Spleen (tissue), 11 donors: ENCODE data around the gene NLRP1. TPM values are rescaled to one million over a fixed set of nuclear protein-coding genes. Genes with fewer than 3 reads are reported as not detected.
A peak's percentile ranks its signal among the peaks of the same experiment; 100 is the strongest.

Source experiments
- DNase-seq: peaks from one replicate; pipeline ENCODE4 v3.0.0-alpha.2; 2020
- H3K27ac ChIP-seq, 8 donors: fragments of 200-600 bp; sonication (generic) in 7 of 8; 1 replicate in 4 of 8; 2 replicates in 4 of 8; pipeline versions ENCODE4 v1.5.0 to v1.8.0; 2016 to 2021; ENCODE audit warnings: inconsistent platforms in 4 of 8, mild to moderate bottlenecking in 4 of 8, moderate library complexity in 1 of 8
- H3K27me3 ChIP-seq, 7 donors: fragments of 200-600 bp; sonication (generic) in 6 of 7; replicated peaks in 1 of 7; 1 replicate in 4 of 7; 2 replicates in 3 of 7; pipeline versions ENCODE4 v1.5.0 to v1.8.0; 2016 to 2021; ENCODE audit warnings: inconsistent platforms in 3 of 7, mild to moderate bottlenecking in 1 of 7
- H3K36me3 ChIP-seq, 6 donors: fragments of 200-600 bp; sonication (generic) in 5 of 6; 1 replicate in 4 of 6; 2 replicates in 2 of 6; pipeline versions ENCODE4 v1.5.0 to v1.8.0; 2016 to 2021; ENCODE audit warnings: inconsistent platforms in 2 of 6
- H3K4me1 ChIP-seq, 6 donors: fragments of 200-600 bp; sonication (generic) in 5 of 6; 1 replicate in 3 of 6; 2 replicates in 3 of 6; pipeline versions ENCODE4 v1.5.0 to v1.8.0; 2016 to 2021; ENCODE audit warnings: inconsistent platforms in 3 of 6
- H3K4me3 ChIP-seq, 8 donors: fragments of 200-600 bp; sonication (generic) in 7 of 8; 1 replicate in 4 of 8; 2 replicates in 4 of 8; pipeline versions ENCODE4 v1.5.0 to v1.8.0; 2016 to 2021; ENCODE audit warnings: inconsistent platforms in 4 of 8, mild to moderate bottlenecking in 4 of 8, moderate library complexity in 2 of 8
- H3K9me3 ChIP-seq, 8 donors: fragments of 200-600 bp; sonication (generic) in 7 of 8; 1 replicate in 4 of 8; 2 replicates in 4 of 8; pipeline versions ENCODE4 v1.5.0 to v1.8.0; 2016 to 2021; ENCODE audit warnings: inconsistent platforms in 4 of 8
- POLR2A ChIP-seq, 3 donors: fragments of 450-650 bp; IDR thresholded peaks; one replicate each; pipeline ENCODE4 v1.5.1; 2017; ENCODE audit warnings: antibody characterized with exemption in 3 of 3, mild to moderate bottlenecking in 1 of 3
- POLR2AphosphoS5 ChIP-seq, 3 donors: sonication (generic); formaldehyde crosslinking; IDR thresholded peaks; one replicate each; pipeline ENCODE4 v1.5.1; 2017; ENCODE audit warnings: antibody characterized with exemption in 3 of 3
- WGBS, 5 donors: extraction: QIAGEN DNeasy Blood & Tissue Kit in 3 of 5; methylation state at CpG; one replicate each; pipeline versions ENCODE4 v1.1.5 to v1.1.7; 2013 to 2018; 5-methylcytosine and 5-hydroxymethylcytosine counted together
- intact Hi-C: fragments of 100-400 bp; cut with DNase I; formaldehyde crosslinking; loops from one replicate; pipeline ENCODE4 v1.15.0; 2023; ENCODE audit warnings: low total_unique reads
- polyA plus RNA-seq, 3 donors: library from polyadenylated mRNA; stranded (reverse); fragments of 200-250 nt; gene quantifications; one replicate each; pipeline ENCODE4 v1.2.1, GENCODE V29; 2013
- total RNA-seq, 7 donors: library from RNA; depleted of rRNA in 3 of 7; stranded (reverse); fragments of >200 nt in 3 of 7; fragmentation: NEBNext Ultra II Directional in 4 of 7; extraction: Animal tissue kit (Norgen Biotek cat#: 25700) in 4 of 7; gene quantifications; one replicate each; pipeline versions ENCODE4 v1.1.0 to v1.2.1, GENCODE V29; 2016 to 2021
- TF ChIP-seq, protein P1 (sequence below), 11 experiments: fragments of 200-600 bp in 7 of 11; fragments of 450-650 bp in 4 of 11; sonication (generic) in 4 of 11; IDR thresholded peaks in 8 of 11; conservative IDR thresholded peaks in 3 of 11; 1 replicate in 7 of 11; 2 replicates in 4 of 11; pipeline versions ENCODE4 v1.4.0 to v1.8.0; 2016 to 2021; ENCODE audit warnings: antibody characterized with exemption in 11 of 11, inconsistent platforms in 4 of 11, mild to moderate bottlenecking in 1 of 11
- donor health status: healthy with polysubstance abuse.
- donor health status: DM: no; HTN: no; CAD: no; lungs with moderate emphysema.
- donor health status: DM: no; HTN: no; CAD: no.
- donor health status: Bipolar disorder and iron deficiency.
- donor health status: healthy.
- donor health status: DM: no; HTN: no; CAD: no.
- donor health status: DM: yes; HTN: yes; CAD: no.

The NLRP1 gene
- total and polyA plus RNA-seq, 10 donors: 34.7 to 145 (median 76.7) TPM

DNA sequence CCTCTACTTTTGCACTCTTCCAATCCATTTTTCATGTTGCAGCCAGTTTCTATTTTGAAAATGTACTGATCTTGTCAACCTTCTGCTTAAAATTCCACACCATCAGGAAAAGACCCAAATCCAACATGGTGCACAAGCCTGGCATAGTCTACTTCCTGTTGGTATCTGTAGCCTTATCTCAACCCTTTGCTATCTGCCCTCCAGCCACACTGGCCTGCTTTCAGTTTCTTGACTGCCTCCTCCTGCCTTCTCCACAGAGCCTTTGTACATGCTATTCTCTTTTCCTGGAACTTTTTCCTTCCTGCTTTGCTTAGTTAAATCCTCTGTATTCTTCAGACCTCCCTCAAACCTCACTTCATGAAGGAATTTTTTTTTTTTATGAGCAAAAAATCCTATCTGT lies 31.5 kb downstream of the NLRP1 start:
- H3K4me3 ChIP-seq: no peak overlapping the region
- H3K4me1 ChIP-seq: no peaks in the 10 kb centered on the region
- H3K9me3 ChIP-seq: no peaks in the 10 kb centered on the region
- intact Hi-C loops: loop anchor here (5.0 kb wide), 1 partner anchor 51 kb away; a partner anchor contains a TSS
- no peak for TF ChIP-seq POLR2A (IDR thresholded peaks at IDR 0.05)
- no peak for TF ChIP-seq POLR2AphosphoS5 (IDR thresholded peaks at IDR 0.05)
- TF ChIP-seq, protein P1, sequence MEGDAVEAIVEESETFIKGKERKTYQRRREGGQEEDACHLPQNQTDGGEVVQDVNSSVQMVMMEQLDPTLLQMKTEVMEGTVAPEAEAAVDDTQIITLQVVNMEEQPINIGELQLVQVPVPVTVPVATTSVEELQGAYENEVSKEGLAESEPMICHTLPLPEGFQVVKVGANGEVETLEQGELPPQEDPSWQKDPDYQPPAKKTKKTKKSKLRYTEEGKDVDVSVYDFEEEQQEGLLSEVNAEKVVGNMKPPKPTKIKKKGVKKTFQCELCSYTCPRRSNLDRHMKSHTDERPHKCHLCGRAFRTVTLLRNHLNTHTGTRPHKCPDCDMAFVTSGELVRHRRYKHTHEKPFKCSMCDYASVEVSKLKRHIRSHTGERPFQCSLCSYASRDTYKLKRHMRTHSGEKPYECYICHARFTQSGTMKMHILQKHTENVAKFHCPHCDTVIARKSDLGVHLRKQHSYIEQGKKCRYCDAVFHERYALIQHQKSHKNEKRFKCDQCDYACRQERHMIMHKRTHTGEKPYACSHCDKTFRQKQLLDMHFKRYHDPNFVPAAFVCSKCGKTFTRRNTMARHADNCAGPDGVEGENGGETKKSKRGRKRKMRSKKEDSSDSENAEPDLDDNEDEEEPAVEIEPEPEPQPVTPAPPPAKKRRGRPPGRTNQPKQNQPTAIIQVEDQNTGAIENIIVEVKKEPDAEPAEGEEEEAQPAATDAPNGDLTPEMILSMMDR (IDR thresholded peaks at IDR 0.05 in 8 of 11, conservative IDR thresholded peaks at IDR 0.05 in 3 of 11): no peak
- H3K27ac ChIP-seq: no peak overlapping the region
- no peaks in the 10 kb centered on the region for H3K27me3 ChIP-seq
- DNase-seq: no peak
- peaks cover 0 to 93% (median 47%) of the 10 kb centered on the region in 6 donors for H3K36me3 ChIP-seq

DNA sequence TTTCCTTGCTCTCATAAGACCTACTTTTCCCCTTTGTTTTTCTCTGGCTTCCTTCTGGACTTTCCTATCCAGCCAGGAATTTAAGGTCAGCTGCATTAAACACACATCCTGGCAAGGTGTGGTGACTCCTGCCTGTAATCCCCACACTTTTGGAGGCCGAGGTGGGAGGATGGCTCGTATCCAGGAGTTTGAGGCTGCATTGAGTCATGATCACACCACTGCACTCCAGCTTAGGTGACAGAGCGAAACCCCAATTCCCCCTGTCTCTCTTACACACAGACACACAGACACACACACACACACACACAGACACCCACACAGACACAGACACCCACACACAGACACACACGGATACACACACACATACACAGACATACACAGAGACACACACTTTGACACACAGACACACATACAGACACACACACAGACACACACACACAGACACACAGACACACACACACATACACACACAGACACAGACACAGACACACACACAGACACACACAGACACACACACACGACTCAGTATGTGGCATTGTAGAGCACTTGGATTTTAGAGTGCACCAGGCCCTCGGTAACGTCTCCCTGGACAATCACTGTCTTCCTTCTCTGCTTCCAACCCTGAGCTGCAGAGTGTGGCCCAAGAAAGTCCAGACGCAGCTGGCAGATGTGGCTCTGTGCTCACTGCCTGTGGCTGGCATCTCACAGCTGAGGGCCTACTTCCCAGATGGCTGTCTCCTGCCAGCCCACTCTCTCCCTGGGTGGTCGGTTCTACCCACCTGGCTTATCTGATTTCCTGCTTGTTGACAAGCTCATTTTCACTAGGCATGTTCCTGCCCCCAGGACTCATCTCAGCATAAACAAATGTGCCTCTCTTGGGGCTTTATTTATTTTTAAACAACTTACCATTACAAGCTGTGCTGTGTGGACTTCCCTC lies 39.0 kb downstream of the NLRP1 start:
- TF ChIP-seq POLR2A (IDR thresholded peaks at IDR 0.05) (no peak), POLR2AphosphoS5 (IDR thresholded peaks at IDR 0.05) (no peak)
- TF ChIP-seq, protein P1 (IDR thresholded peaks at IDR 0.05 in 8 of 11, conservative IDR thresholded peaks at IDR 0.05 in 3 of 11): no peak
- H3K4me3 ChIP-seq: no peak overlapping the region
- H3K36me3 ChIP-seq: peaks cover 3 to 97% (median 57%) of the 10 kb centered on the region in 6 donors
- H3K4me1 ChIP-seq: no peaks in the 10 kb centered on the region
- no peaks in the 10 kb centered on the region for H3K27me3 ChIP-seq
- H3K9me3 ChIP-seq: no peaks in the 10 kb centered on the region
- WGBS, 5 donors: 83 to 92% (median 84%) methylated on average over 8 to 9 of the region's 9 CpGs
- no peak for DNase-seq
- no peak overlapping the region for H3K27ac ChIP-seq
- intact Hi-C loops: no loop called here

DNA sequence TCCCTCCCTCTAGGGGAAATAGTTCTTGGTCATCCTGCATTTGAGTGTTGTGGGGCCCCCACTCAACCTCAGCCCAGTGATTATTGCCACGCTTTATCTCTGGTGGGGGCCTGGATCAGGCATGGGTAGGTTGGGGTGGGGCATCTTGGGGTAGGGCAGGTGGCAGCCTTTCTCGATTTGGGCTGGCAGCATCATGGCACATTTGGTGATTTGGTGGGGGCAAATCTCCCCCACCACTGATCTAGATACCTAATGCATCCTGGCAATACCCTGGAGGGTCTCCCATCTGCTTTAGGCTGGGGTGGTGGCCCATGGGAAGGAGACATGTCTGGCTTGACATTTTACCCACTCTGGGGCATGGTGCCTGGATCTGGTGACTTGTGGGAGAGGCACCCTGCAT lies 40.2 kb downstream of the NLRP1 start:
- Histone ChIP-seq H3K4me3 (no peak overlapping the region), H3K9me3 (no peaks in the 10 kb centered on the region), H3K36me3 (peaks cover 3 to 97% (median 64%) of the 10 kb centered on the region in 6 donors), H3K4me1 (no peaks in the 10 kb centered on the region), H3K27me3 (no peaks in the 10 kb centered on the region), H3K27ac (no peak overlapping the region)
- intact Hi-C loops: no loop called here
- TF ChIP-seq, protein P1 (IDR thresholded peaks at IDR 0.05 in 8 of 11, conservative IDR thresholded peaks at IDR 0.05 in 3 of 11): no peak
- no peak for TF ChIP-seq POLR2A (IDR thresholded peaks at IDR 0.05)
- TF ChIP-seq POLR2AphosphoS5 (IDR thresholded peaks at IDR 0.05): no peak
- no peak for DNase-seq
- WGBS, 5 donors: 87 to 100% (median 95%) methylated on average over 2 of the region's 2 CpGs

DNA sequence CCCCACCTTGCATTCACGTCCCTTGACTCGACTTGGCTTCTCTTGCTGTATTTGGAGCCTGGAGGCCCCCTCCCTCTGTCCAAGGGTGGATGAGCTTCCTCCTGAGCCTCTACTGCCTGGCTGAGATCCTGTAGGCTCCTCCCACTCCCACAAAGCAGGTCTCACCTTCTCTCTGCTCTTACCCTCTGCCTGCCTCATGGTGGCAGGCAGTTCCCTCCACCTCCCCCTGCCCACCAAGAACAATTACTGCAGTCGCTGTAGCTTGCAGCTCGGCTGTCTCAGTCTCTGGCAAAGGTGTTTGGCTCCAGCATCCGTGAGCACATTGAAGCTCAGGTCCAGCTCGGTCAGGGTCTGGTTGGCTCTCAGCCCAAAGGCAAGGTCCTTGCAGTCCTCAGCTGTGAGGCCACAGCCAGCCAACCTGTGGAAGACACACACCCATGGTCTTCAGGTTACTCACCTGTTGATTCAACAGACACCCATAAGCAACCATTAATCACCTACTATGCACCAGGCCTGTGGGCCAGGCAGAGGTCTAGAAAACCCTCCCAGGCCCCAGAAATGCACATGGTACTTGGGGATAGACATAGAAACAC lies 42.6 kb downstream of the NLRP1 start:
- TF ChIP-seq POLR2A (IDR thresholded peaks at IDR 0.05) (no peak), POLR2AphosphoS5 (IDR thresholded peaks at IDR 0.05) (peak in 1 of 3 donors; percentile 10)
- TF ChIP-seq, protein P1 (IDR thresholded peaks at IDR 0.05 in 8 of 11, conservative IDR thresholded peaks at IDR 0.05 in 3 of 11): no peak
- intact Hi-C loops: no loop called here
- 84 to 91% (median 87%) methylated on average over 6 of the region's 6 CpGs for WGBS, 5 donors
- Histone ChIP-seq H3K27me3 (no peaks in the 10 kb centered on the region), H3K4me3 (no peak overlapping the region), H3K27ac (no peak overlapping the region), H3K4me1 (no peaks in the 10 kb centered on the region), H3K36me3 (peaks cover 3 to 97% (median 74%) of the 10 kb centered on the region in 6 donors), H3K9me3 (no peaks in the 10 kb centered on the region)
- no peak for DNase-seq
